Gastrocnemius medialis (tissue), 4 donors: Measurements from ENCODE around the gene CD68. TPM values are rescaled to one million over a fixed set of nuclear protein-coding genes. Genes with fewer than 3 reads are reported as not detected.

Experiments
- ATAC-seq, 2 donors: fragments of 150-250 bp; one replicate each; pipeline ENCODE4 v1.9.1; 2016
- DNase-seq, 2 donors: peaks; one replicate each; pipeline ENCODE4 v3.0.0-alpha.2; 2019
- H3K27ac ChIP-seq, 4 donors: fragments of 200-600 bp; sonication (generic); 1 replicate in 1 of 4; 2 replicates in 3 of 4; pipeline ENCODE4 v1.5.1; 2016 to 2018; ENCODE audit warnings: mild to moderate bottlenecking in 2 of 4, moderate library complexity in 1 of 4
- H3K27me3 ChIP-seq, 3 donors: fragments of 200-600 bp; sonication (generic) in 2 of 3; 1 replicate in 1 of 3; 2 replicates in 2 of 3; pipeline versions ENCODE4 v1.5.1 to v1.6.0; 2016 to 2019; ENCODE audit warnings: mild to moderate bottlenecking in 1 of 3, moderate library complexity in 1 of 3
- H3K36me3 ChIP-seq, 2 donors: fragments of 200-600 bp; sonication (generic) in 1 of 2; one replicate each; pipeline ENCODE4 v1.5.1; 2017 to 2018
- H3K4me1 ChIP-seq, 2 donors: fragments of 200-600 bp; sonication (generic) in 1 of 2; one replicate each; pipeline ENCODE4 v1.5.1; 2016 to 2017; ENCODE audit warnings: mild to moderate bottlenecking in 2 of 2
- H3K4me3 ChIP-seq, 4 donors: fragments of 200-600 bp; sonication (generic) in 3 of 4; 1 replicate in 1 of 4; 2 replicates in 3 of 4; pipeline ENCODE4 v1.5.1; 2016 to 2019; ENCODE audit warnings: mild to moderate bottlenecking in 2 of 4
- H3K9me3 ChIP-seq, 3 donors: fragments of 200-600 bp; sonication (generic) in 2 of 3; 1 replicate in 1 of 3; 2 replicates in 2 of 3; pipeline ENCODE4 v1.5.1; 2016 to 2019
- POLR2A ChIP-seq, 2 donors: fragments of 450-650 bp; IDR thresholded peaks; one replicate each; pipeline ENCODE4 v1.6.1; 2017; ENCODE audit warnings: antibody characterized with exemption in 2 of 2, mild to moderate bottlenecking in 2 of 2, moderate library complexity in 2 of 2
- in situ Hi-C, 4 donors: fragments of 200-750 bp; cut with MboI; loops; one replicate each; pipeline versions ENCODE4 v1.15.0 to v1.8.0; 2017; ENCODE audit warnings: low sequenced_read_pairs in 4 of 4
- intact Hi-C: fragments of 100-400 bp; cut with DNase I; formaldehyde crosslinking; loops from one replicate; pipeline ENCODE4 v1.15.1; 2023; ENCODE audit warnings: low total_unique reads
- total RNA-seq, 4 donors: library from RNA; depleted of rRNA; stranded (reverse); fragments of >200 nt; gene quantifications; one replicate each; pipeline versions ENCODE4 v1.1.0 to v1.2.3, GENCODE V29; 2016
- TF ChIP-seq, protein P1 (sequence below), 5 experiments: fragments of 450-650 bp in 3 of 5; fragments of 200-600 bp in 2 of 5; sonication (generic) in 2 of 5; IDR thresholded peaks in 4 of 5; conservative IDR thresholded peaks in 1 of 5; 1 replicate in 4 of 5; 2 replicates in 1 of 5; pipeline ENCODE4 v1.5.1; 2016 to 2019; ENCODE audit warnings: antibody characterized with exemption in 5 of 5, mild to moderate bottlenecking in 3 of 5, moderate library complexity in 3 of 5

The CD68 gene
- total RNA-seq, 4 donors from 2014 or later: 10.1 to 66.5 (median 20.3) TPM

DNA sequence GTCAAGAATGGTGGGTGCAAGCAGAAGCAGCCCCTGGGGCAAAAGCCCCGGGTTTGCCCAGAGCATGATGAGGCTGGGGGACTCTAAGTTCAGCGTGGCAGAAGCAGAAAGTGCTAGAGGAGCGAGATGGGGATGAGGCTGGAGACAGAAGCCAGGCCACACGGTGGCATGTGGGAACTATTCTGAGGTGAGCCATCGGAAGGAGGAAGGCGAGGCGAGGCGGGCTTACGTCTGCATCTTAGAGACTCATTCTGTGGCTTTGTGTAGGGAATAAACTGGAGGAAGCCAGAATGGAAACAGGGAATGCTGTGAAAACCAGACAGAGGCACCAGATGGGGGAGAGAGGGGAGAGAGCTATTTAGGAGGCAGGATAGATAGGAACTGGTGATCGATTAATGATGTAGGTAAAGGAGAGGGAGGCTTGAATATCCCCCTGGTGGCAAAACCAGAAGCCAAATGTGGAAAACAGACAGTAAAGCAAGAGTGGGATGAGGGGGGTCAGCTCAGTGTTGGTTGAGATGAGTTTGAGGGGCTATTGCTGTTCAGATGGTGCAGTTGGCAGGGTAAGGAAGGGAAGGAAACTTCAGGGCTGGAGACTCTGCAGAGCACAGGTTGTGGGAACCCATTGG is 24.0 kb upstream of the CD68 start:
- H3K4me1 ChIP-seq: peaks cover 31 to 33% of the 10 kb centered on the region in 2 donors
- DNase-seq (no peak), ATAC-seq (no peak)
- no peak for TF ChIP-seq POLR2A (IDR thresholded peaks at IDR 0.05)
- TF ChIP-seq, protein P1, sequence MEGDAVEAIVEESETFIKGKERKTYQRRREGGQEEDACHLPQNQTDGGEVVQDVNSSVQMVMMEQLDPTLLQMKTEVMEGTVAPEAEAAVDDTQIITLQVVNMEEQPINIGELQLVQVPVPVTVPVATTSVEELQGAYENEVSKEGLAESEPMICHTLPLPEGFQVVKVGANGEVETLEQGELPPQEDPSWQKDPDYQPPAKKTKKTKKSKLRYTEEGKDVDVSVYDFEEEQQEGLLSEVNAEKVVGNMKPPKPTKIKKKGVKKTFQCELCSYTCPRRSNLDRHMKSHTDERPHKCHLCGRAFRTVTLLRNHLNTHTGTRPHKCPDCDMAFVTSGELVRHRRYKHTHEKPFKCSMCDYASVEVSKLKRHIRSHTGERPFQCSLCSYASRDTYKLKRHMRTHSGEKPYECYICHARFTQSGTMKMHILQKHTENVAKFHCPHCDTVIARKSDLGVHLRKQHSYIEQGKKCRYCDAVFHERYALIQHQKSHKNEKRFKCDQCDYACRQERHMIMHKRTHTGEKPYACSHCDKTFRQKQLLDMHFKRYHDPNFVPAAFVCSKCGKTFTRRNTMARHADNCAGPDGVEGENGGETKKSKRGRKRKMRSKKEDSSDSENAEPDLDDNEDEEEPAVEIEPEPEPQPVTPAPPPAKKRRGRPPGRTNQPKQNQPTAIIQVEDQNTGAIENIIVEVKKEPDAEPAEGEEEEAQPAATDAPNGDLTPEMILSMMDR (IDR thresholded peaks at IDR 0.05 in 4 of 5, conservative IDR thresholded peaks at IDR 0.05 in 1 of 5): no peak
- H3K9me3 ChIP-seq: no peaks in the 10 kb centered on the region
- intact Hi-C loops (no loop called here), in situ Hi-C loops (loop anchor here in 1 of 4 donors (10.0 to 25.0 kb wide), 2 partner anchors 51 to 118 kb away; partner anchors contain the start of genes CHRNB1, FGF11, SPEM2 and SPEM3)
- no peaks in the 10 kb centered on the region for H3K36me3 ChIP-seq
- H3K27me3 ChIP-seq: no peaks in the 10 kb centered on the region
- no peak overlapping the region for H3K4me3 ChIP-seq
- H3K27ac ChIP-seq: no peak overlapping the region

DNA sequence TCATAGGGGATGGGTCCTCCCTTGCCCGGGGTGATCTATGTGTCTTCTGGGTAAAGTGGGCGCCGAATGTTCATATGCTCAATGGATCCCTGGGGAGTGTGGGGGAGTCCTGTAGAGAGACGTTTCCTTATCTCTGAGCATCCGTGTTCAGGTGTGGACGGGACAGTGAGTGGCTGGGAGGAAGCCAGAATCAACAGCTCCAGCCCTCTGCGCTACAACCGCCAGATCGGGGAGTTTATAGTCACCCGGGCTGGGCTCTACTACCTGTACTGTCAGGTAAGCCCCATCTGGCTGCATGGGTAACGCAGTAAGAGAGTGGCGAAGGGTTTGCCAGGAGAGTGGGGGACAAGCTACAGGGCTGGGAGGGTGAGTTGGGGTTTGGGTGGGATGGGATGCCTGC is 22.8 kb upstream of the CD68 start:
- H3K27ac ChIP-seq: peak overlapping the region; percentile 9 to 96 (median 94)
- in situ Hi-C loops: loop anchor here in 1 of 4 donors (10.0 to 25.0 kb wide), 2 partner anchors 52 to 119 kb away; partner anchors contain the start of genes CHRNB1, FGF11, SPEM2 and SPEM3

DNA sequence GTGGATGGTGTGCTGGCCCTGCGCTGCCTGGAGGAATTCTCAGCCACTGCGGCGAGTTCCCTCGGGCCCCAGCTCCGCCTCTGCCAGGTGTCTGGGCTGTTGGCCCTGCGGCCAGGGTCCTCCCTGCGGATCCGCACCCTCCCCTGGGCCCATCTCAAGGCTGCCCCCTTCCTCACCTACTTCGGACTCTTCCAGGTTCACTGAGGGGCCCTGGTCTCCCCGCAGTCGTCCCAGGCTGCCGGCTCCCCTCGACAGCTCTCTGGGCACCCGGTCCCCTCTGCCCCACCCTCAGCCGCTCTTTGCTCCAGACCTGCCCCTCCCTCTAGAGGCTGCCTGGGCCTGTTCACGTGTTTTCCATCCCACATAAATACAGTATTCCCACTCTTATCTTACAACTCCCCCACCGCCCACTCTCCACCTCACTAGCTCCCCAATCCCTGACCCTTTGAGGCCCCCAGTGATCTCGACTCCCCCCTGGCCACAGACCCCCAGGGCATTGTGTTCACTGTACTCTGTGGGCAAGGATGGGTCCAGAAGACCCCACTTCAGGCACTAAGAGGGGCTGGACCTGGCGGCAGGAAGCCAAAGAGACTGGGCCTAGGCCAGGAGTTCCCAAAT is 22.2 kb upstream of the CD68 start:
- in situ Hi-C loops: loop anchor here in 1 of 4 donors (10.0 to 25.0 kb wide), 2 partner anchors 52 to 120 kb away; partner anchors contain the start of genes CHRNB1, FGF11, SPEM2 and SPEM3
- ATAC-seq (no peak), DNase-seq (no peak)
- intact Hi-C loops: no loop called here
- Histone ChIP-seq H3K27me3 (no peaks in the 10 kb centered on the region), H3K27ac (peak overlapping the region; percentile 93 to 96 (median 96)), H3K4me1 (peaks cover 35 to 39% of the 10 kb centered on the region in 2 donors), H3K36me3 (no peaks in the 10 kb centered on the region), H3K4me3 (peak overlapping the region in 2 of 4 donors; percentile 49 to 95), H3K9me3 (no peaks in the 10 kb centered on the region)
- no peak for TF ChIP-seq POLR2A (IDR thresholded peaks at IDR 0.05)
- TF ChIP-seq, protein P1 (IDR thresholded peaks at IDR 0.05 in 4 of 5, conservative IDR thresholded peaks at IDR 0.05 in 1 of 5): no peak

More for the DNA sequence above, 22.8 kb upstream of the CD68 start:
- peaks cover 35 to 38% of the 10 kb centered on the region in 2 donors for H3K4me1 ChIP-seq
- H3K27me3 ChIP-seq: no peaks in the 10 kb centered on the region
- no peaks in the 10 kb centered on the region for H3K9me3 ChIP-seq
- H3K4me3 ChIP-seq: no peak overlapping the region
- DNase-seq (no peak), ATAC-seq (no peak)
- intact Hi-C loops: no loop called here
- no peaks in the 10 kb centered on the region for H3K36me3 ChIP-seq
- TF ChIP-seq POLR2A (IDR thresholded peaks at IDR 0.05): no peak
- TF ChIP-seq, protein P1 (IDR thresholded peaks at IDR 0.05 in 4 of 5, conservative IDR thresholded peaks at IDR 0.05 in 1 of 5): no peak

DNA sequence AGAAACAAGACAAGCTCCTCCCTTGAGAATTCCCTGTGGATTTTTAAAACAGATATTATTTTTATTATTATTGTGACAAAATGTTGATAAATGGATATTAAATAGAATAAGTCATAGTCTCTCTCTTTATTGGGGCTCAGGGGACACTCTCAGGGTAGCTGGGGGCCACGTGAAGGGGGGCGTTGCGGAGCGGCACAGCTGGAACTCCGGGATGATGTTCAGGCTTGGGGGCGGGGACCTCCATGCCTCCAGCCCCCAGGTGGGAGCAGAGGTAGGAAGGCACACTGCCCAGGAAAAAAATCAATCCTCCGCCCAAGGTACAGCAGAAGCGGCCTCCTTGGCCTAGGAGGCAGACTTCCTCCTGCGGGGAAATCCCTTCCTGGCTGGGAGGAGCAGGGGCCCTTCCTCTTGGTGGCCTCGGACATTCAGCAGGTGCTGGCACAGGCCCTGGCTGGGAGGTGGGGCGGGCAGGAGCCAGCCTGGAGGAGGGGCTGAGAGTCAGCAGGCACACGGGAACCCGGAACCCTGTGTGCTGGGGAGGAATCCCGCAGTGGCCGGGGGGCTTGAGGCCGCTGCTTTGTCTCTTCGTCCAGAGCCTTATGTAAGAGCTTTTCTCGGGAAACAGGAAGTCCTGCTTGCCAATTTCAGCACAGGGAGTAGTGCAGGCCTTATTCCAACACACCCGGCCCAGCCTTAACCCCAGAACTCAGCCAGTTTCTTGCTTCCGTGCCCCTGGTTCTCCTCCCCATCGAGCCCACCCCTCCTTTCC is 21.5 kb upstream of the CD68 start:
- in situ Hi-C loops (loop anchor here in 1 of 4 donors (10.0 to 25.0 kb wide), 2 partner anchors 53 to 121 kb away; partner anchors contain the start of genes CHRNB1, FGF11, SPEM2 and SPEM3), intact Hi-C loops (no loop called here)
- Histone ChIP-seq H3K9me3 (no peaks in the 10 kb centered on the region), H3K36me3 (peaks cover 0 to 1% of the 10 kb centered on the region in 2 donors), H3K27ac (peak overlapping the region; percentile 93 to 96 (median 96)), H3K27me3 (no peaks in the 10 kb centered on the region), H3K4me1 (peaks cover 42 to 46% of the 10 kb centered on the region in 2 donors), H3K4me3 (peak overlapping the region; percentile 46 to 95 (median 48))
- DNase-seq (peak; percentile 70 to 80), ATAC-seq (peak; percentile 38 to 46)
- TF ChIP-seq POLR2A (IDR thresholded peaks at IDR 0.05): peak; percentile 36 to 49
- TF ChIP-seq, protein P1 (IDR thresholded peaks at IDR 0.05 in 4 of 5, conservative IDR thresholded peaks at IDR 0.05 in 1 of 5): no peak
